ENCODE measurements around the gene NRF1. TPM values are rescaled to one million over a fixed set of nuclear protein-coding genes. Genes with fewer than 3 reads are reported as not detected.

NRF1 gene
- total and polyA plus RNA-seq, 10 of the 15 experiments (the other 5 are each of a cell fraction or from before 2014, with no cell fraction given): 3.5 to 23.1 (median 13.5) TPM

- RAD21 ChIA-PET (ENCODE audit: unreplicated experiment): no interaction called here
- BruUV-seq (replicated peaks): no TSS peak
- 98% methylated on average over 4 of the region's 4 CpGs for WGBS (ENCODE audit: insufficient coverage, insufficient replicate concordance, low lambda C conversion rate, missing lambda C conversion rate)
- Histone ChIP-seq H3K36me3 (ENCODE audit: control insufficient read depth in 2 of 2, insufficient read depth in 2 of 2, low read length in 1 of 2) (peaks cover 14 to 23% of the 10 kb centered on the region in 2 experiments), H4K20me1 (ENCODE audit: control insufficient read depth, insufficient read depth) (no peaks in the 10 kb centered on the region), H3K9me3 (replicated peaks; ENCODE audit: control insufficient read depth, insufficient read depth, low read length) (peaks cover 16% of the 10 kb centered on the region), H3K27ac (ENCODE audit: control insufficient read depth, insufficient read depth) (no peak overlapping the region), H2AFZ (ENCODE audit: control insufficient read depth, low read depth, low read length) (no peak overlapping the region), H3K27me3 (replicated peaks in 1 of 2; ENCODE audit: control insufficient read depth in 2 of 2, insufficient read depth in 2 of 2, low read length in 1 of 2) (no peaks in the 10 kb centered on the region), H3K9ac (ENCODE audit: control insufficient read depth, insufficient read depth, low read length) (no peak overlapping the region), H3K4me1 (ENCODE audit: control insufficient read depth, insufficient read depth, low read length) (no peaks in the 10 kb centered on the region), H3K4me3 (no peak overlapping the region), H3K79me2 (ENCODE audit: control insufficient read depth, insufficient read depth, low read length) (no peaks in the 10 kb centered on the region), H3K4me2 (ENCODE audit: control insufficient read depth, insufficient read depth) (no peak overlapping the region)
- no peak for FAIRE-seq
- no peak for ATAC-seq
- CTCF ChIA-PET: no interaction called here
- SMC1A ChIA-PET (ENCODE audit: uncharacterized antibody, unreplicated experiment): no interaction called here
- DNase-seq (ENCODE audit: low read depth, low spot score): no peak
- POLR2A ChIA-PET: no interaction called here
- TF ChIP-seq NFYA (IDR thresholded peaks at IDR 0.05; ENCODE audit: borderline replicate concordance, low read depth, low read length) (no peak), SMAD5 (IDR thresholded peaks at IDR 0.05; ENCODE audit: low read depth) (no peak), E2F4 (IDR thresholded peaks at IDR 0.05; ENCODE audit: low read depth, low read length) (no peak), SIX5 (IDR thresholded peaks at IDR 0.05; ENCODE audit: low read depth, low read length, severe bottlenecking) (no peak), RAD51 (IDR thresholded peaks at IDR 0.05) (no peak), CBX5 (IDR thresholded peaks at IDR 0.05; ENCODE audit: low read depth) (no peak), USF1 (IDR thresholded peaks at IDR 0.05; ENCODE audit: borderline replicate concordance, extremely low read length, insufficient read depth, low read depth, low read length) (no peak), POU2F2 (IDR thresholded peaks at IDR 0.05; ENCODE audit: borderline replicate concordance, low read depth, low read length) (no peak), NKRF (conservative IDR thresholded peaks at IDR 0.05) (no peak), EED (IDR thresholded peaks at IDR 0.05; ENCODE audit: low read depth) (no peak), CUX1 (IDR thresholded peaks at IDR 0.05; ENCODE audit: insufficient replicate concordance, low read depth, low read length) (no peak), ELK1 (IDR thresholded peaks at IDR 0.05; ENCODE audit: low read depth, low read length) (no peak), POLR2AphosphoS5 (IDR thresholded peaks at IDR 0.05; ENCODE audit: low read length) (no peak)
- in situ Hi-C loops (cut with MboI): loop anchor here (5.0 kb wide), 1 partner anchor 351 kb away; no protein-coding TSS in a partner anchor
- intact Hi-C loops (cut with micrococcal nuclease; ENCODE audit: unreplicated experiment): no loop called here
These were observed 50.2 kb downstream of the NRF1 start for GRCh38 chr7:129661645-129662182.
